ENCODE measurements around the gene NEXN.
"Not testable (repeated sequence)": the region's sequence is repeated elsewhere in the genome, so short reads cannot be mapped to it uniquely, and the experiment has no call there.

NEXN gene

GRCh38 chr1:77972080-77972479 lies 83.7 kb downstream of the NEXN start:
- DNase-seq, result no peak

GRCh38 chr1:77975386-77975785 lies 87.0 kb downstream of the NEXN start:
- DNase-seq, result no peak

GRCh38 chr1:77975907-77976306 lies 87.5 kb downstream of the NEXN start:
- DNase-seq, result no peak

- no peak for DNase-seq
Observed at GRCh38 chr1:77976433-77977076, 88.1 kb downstream of the NEXN start.

GRCh38 chr1:77977989-77978292 lies 89.5 kb downstream of the NEXN start:
- no peak for DNase-seq

GRCh38 chr1:77978293-77978968 lies 90.0 kb downstream of the NEXN start:
- peak; percentile 89 for DNase-seq

GRCh38 chr1:77978969-77979876 lies 90.8 kb downstream of the NEXN start, which contains the start of gene FUBP1:
Gene FUBP1 (minus strand): TSS chr1:77979072. CDS start chr1:77979004, 68 bp downstream.
- peak; percentile 99 for DNase-seq

GRCh38 chr1:77983352-77983996 lies 95.0 kb downstream of the NEXN start:
- DNase-seq, result not testable (repeated sequence)

- DNase-seq, result no peak
Observed at GRCh38 chr1:77983997-77984355, 95.6 kb downstream of the NEXN start.

GRCh38 chr1:77984629-77985028 lies 96.2 kb downstream of the NEXN start:
- no peak for DNase-seq

- DNase-seq, result no peak
Observed at GRCh38 chr1:77986810-77987209, 98.4 kb downstream of the NEXN start.

- DNase-seq, result no peak
Observed at GRCh38 chr1:77987919-77988318, 99.5 kb downstream of the NEXN start.

- DNase-seq, result no peak
Observed at GRCh38 chr1:77989744-77990143, 101.3 kb downstream of the NEXN start.

GRCh38 chr1:77990629-77991204 lies 102.3 kb downstream of the NEXN start:
- no peak for DNase-seq

GRCh38 chr1:77991638-77992037 lies 103.2 kb downstream of the NEXN start:
- DNase-seq, result no peak
